Mucosa of stomach (tissue), 1 donor: ENCODE data around the gene ARF3.

Source experiments
- H3K27me3 ChIP-seq: one replicate; pipeline ENCODE4 v1.7.0; 2013; ENCODE audit warnings: mild to moderate bottlenecking, low read length; ENCODE audit not compliant: control insufficient read depth, insufficient read depth
- H3K36me3 ChIP-seq: one replicate; pipeline ENCODE4 v1.7.0; 2013; ENCODE audit warnings: low read length; ENCODE audit not compliant: control insufficient read depth, insufficient read depth
- H3K4me1 ChIP-seq: one replicate; pipeline ENCODE4 v1.7.0; 2013; ENCODE audit warnings: mild to moderate bottlenecking, low read length; ENCODE audit not compliant: control insufficient read depth, insufficient read depth
- H3K4me3 ChIP-seq: one replicate; pipeline ENCODE4 v1.7.0; 2013; ENCODE audit warnings: low read length
- H3K9ac ChIP-seq: one replicate; pipeline ENCODE4 v1.7.0; 2013; ENCODE audit warnings: mild to moderate bottlenecking, low read length, moderate library complexity
- H3K9me3 ChIP-seq: one replicate; pipeline ENCODE4 v1.7.0; 2013; ENCODE audit warnings: mild to moderate bottlenecking, low read length, moderate library complexity; ENCODE audit not compliant: control insufficient read depth
- donor health status: Pancreatic carcinoma.

The ARF3 gene

DNA sequence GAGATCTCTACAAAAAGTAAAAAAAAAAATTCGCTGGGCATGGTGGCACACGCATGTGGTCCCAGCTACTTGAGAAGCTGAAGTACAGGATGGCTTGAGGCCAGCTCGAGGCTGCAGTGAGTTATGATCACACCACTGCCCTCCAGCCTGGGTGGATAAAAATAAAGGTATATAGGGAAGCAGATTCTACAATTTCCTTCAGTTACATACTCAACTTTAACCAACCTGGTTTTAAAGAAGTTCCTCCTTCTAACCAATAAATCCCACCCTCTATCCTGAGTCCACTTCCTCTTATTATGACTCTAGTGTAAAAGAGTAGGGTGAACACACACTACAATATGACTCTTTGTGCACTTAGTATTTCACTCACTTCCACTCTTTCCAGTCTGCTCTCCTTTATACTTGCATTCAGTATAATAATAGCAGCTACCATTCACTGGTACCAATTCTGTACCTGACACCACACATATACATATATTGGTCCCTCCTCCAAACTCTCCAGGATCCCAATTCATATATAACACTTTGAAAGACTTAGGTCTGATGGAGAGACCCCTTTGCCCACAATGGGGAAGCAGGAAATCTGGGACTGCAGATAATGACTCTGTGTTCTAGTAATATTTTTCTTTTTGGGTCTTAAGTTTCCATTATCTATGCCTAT lies 2.3 kb downstream of the ARF3 start:
- Histone ChIP-seq H3K36me3 (no peaks in the 10 kb centered on the region), H3K4me3 (no peak overlapping the region), H3K9me3 (no peaks in the 10 kb centered on the region), H3K4me1 (peaks cover 17% of the 10 kb centered on the region), H3K27me3 (no peaks in the 10 kb centered on the region), H3K9ac (no peak overlapping the region)

DNA sequence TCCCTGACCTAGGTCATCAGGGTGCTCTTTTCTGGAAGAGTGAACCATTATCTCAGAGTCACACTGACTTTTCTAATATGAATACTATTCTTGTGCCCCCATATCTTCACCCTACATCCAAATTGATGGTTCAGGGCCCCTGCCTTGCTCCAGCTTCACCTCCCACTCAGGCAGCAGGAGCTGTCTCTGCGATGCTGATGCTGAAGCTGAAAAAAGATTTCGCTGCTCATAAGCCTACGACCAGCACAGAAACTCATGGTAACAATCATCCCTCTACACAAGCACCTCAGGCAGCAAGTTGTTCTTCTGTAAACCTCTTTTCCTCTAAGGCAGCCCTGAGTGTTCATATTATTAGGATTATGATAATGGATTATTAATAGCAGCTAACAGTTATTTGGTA lies 3.2 kb downstream of the ARF3 start:
- no peak overlapping the region for H3K4me3 ChIP-seq
- no peaks in the 10 kb centered on the region for H3K36me3 ChIP-seq
- H3K4me1 ChIP-seq: peaks cover 17% of the 10 kb centered on the region
- no peaks in the 10 kb centered on the region for H3K27me3 ChIP-seq
- H3K9ac ChIP-seq: no peak overlapping the region
- H3K9me3 ChIP-seq: no peaks in the 10 kb centered on the region

DNA sequence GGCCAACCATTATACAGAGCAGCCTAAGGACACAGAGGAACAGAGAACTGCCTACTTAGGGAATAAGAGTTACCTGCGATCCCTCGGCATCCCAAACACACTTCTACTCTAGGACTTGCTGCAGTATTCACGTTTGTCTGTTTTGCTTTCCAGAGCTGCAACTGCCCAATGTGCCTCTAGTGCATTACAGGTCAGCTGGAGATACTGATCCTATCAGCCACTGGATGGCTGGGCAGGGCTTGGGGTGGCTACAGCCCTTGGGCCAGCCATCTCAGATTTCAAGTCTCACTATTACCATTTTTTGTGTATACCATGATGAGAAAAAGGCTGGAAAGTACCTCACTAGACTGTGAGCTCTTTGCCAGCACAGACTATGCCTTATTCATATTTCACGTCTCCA lies 4.6 kb downstream of the ARF3 start:
- no peak overlapping the region for H3K4me3 ChIP-seq
- H3K27me3 ChIP-seq: no peaks in the 10 kb centered on the region
- no peaks in the 10 kb centered on the region for H3K9me3 ChIP-seq
- no peaks in the 10 kb centered on the region for H3K36me3 ChIP-seq
- H3K9ac ChIP-seq: no peak overlapping the region
- peaks cover 13% of the 10 kb centered on the region for H3K4me1 ChIP-seq

DNA sequence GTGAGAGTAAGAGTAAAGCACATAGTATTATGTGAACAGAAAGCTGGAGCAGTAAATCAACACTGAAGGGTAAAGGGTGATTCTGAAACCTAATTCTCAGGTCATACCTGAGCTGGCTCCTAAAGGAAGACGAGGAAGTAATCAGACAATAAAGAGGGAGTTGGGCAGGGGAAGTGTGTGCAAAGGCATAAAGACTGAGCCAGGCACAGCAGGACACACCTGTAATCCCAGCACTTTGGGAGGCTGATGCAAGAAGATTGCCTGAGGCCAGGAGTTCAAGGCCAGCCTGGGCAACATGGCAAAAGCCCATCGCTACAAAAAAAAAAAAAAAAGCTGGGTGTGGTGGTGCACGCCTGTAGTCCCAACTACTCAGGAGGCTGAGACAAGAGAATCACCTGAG lies 9.6 kb downstream of the ARF3 start:
- no peaks in the 10 kb centered on the region for H3K4me1 ChIP-seq
- no peaks in the 10 kb centered on the region for H3K36me3 ChIP-seq
- no peaks in the 10 kb centered on the region for H3K9me3 ChIP-seq
- no peaks in the 10 kb centered on the region for H3K27me3 ChIP-seq
- no peak overlapping the region for H3K9ac ChIP-seq
- no peak overlapping the region for H3K4me3 ChIP-seq

DNA sequence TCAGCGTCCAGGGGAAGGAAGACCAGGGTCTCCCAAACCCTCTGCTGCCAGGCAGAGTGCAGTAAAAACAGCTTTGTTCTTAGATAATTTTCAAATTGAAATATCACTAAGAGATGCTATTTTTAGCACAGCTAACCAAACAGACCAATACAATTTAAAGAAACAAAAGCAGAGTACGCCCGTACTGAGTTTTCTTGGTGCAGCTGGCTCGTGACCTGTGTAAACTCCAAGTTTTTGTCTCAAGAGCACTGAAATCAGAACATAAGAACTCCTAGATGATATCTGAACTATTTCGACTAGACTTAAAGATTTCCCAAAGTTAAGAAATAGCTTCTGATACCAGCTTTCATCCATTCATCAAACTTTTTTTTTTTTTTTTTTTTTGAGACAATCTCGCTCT lies 10.3 kb downstream of the ARF3 start:
- no peaks in the 10 kb centered on the region for H3K4me1 ChIP-seq
- H3K9me3 ChIP-seq: no peaks in the 10 kb centered on the region
- no peak overlapping the region for H3K9ac ChIP-seq
- H3K4me3 ChIP-seq: no peak overlapping the region
- no peaks in the 10 kb centered on the region for H3K27me3 ChIP-seq
- no peaks in the 10 kb centered on the region for H3K36me3 ChIP-seq

DNA sequence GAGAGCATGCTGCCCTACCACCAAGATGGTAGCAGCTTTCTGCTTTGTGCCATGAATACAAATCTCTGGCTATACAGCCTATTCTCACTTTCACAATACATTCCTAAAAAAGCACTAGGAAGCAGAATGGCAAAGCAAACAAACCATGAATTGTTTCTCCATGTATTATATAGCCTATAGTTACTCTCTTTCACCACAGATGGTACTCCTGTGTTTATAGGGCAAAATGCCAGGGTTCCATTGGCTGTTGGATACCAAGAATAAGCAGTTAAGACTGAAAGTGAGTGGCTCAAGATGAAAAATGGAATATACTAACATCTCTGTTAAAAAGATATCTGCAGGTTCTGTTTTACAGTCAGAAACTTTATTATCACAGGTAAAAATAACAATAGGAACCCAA lies 11.1 kb downstream of the ARF3 start:
- no peaks in the 10 kb centered on the region for H3K27me3 ChIP-seq

DNA sequence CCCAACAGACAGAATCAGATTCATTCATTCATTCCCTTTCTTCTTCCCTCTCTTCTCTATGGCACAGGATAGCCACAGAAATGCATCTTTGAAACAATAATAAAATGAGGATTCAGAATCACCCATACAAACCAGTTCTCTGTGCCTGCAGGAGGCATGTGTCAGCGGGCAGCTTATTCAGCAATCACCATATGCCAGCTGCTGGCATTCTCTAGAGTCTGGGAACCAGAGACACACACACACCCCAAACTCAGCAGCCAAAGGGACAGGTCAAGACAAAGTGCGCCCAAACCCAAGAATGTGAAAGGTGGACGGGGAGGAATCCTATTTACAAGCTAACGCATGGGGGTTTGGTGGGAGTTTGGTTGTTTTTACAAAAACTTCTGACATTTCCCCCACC lies 14.1 kb downstream of the ARF3 start:
- H3K36me3 ChIP-seq: no peaks in the 10 kb centered on the region
- no peak overlapping the region for H3K4me3 ChIP-seq
- no peak overlapping the region for H3K9ac ChIP-seq
- H3K9me3 ChIP-seq: no peaks in the 10 kb centered on the region
- no peaks in the 10 kb centered on the region for H3K4me1 ChIP-seq
- H3K27me3 ChIP-seq: no peaks in the 10 kb centered on the region

More for the DNA sequence above, 11.1 kb downstream of the ARF3 start:
- Histone ChIP-seq H3K4me3 (no peak overlapping the region), H3K9ac (no peak overlapping the region), H3K9me3 (no peaks in the 10 kb centered on the region), H3K36me3 (no peaks in the 10 kb centered on the region), H3K4me1 (no peaks in the 10 kb centered on the region)

DNA sequence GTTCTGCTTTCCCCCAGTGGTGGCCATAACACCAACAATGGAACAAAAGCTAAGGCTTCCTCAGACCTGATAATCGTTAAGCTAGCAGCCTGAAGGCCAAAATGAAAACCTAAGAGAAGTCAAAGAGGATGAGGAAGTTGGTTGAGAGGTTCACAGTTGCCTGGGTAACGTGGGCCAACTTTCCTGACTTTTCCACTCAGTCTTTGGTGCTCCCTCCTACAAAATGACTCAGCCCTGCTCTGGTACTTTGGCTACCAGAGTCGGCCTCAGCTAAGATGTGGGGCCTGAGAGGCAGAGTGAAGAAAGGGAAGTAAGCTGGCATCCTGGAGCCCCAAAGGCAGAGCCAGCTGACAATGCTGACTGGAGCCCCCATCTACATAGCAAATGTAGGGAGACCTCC lies 17.1 kb downstream of the ARF3 start:
- H3K4me1 ChIP-seq: no peaks in the 10 kb centered on the region
- no peak overlapping the region for H3K4me3 ChIP-seq
- no peak overlapping the region for H3K9ac ChIP-seq
- peaks cover 9% of the 10 kb centered on the region for H3K36me3 ChIP-seq
- H3K9me3 ChIP-seq: no peaks in the 10 kb centered on the region
- H3K27me3 ChIP-seq: no peaks in the 10 kb centered on the region

DNA sequence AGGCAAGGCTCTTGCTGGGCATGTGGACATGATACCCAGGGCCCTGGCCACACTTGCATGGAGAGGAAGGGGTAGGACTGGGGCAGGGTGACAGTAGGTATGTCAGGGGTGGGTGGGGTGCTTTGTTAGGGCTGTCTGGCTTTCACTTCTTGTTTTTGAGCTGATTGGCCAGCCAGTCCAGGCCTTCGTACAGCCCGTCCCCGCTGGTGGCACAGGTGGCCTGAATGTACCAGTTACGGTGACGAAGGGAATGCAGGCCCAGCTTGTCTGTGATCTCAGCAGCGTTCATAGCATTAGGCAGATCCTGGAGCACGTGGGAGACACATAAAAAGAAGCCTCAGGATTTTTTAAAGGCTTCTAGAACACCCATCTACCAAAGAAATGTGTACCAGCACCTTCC lies 18.5 kb downstream of the ARF3 start:
- H3K9ac ChIP-seq: no peak overlapping the region
- H3K9me3 ChIP-seq: no peaks in the 10 kb centered on the region
- H3K36me3 ChIP-seq: peaks cover 9% of the 10 kb centered on the region
- H3K4me1 ChIP-seq: no peaks in the 10 kb centered on the region
- H3K4me3 ChIP-seq: no peak overlapping the region
- H3K27me3 ChIP-seq: no peaks in the 10 kb centered on the region

DNA sequence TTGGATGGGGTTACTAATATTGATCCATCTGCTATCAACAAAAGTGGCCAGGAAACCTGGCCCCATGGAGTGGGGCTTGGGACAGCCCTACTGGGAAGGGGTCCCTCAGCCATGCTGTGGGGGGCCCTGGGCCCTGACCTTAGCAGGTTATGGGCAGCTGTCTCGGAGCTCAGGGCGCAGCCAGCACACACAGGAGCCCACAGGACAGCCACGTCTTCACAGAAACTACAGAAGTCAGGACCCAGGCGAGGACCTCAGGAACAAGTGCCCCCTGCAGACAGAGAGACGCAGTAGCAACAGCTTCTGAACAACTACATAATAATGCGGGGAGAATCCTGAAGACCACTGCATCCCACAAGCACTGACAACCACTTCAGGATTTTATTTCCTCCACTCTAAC lies 20.1 kb downstream of the ARF3 start:
- peaks cover 13% of the 10 kb centered on the region for H3K36me3 ChIP-seq
- H3K4me1 ChIP-seq: no peaks in the 10 kb centered on the region
- H3K4me3 ChIP-seq: no peak overlapping the region
- H3K9ac ChIP-seq: no peak overlapping the region
- H3K27me3 ChIP-seq: no peaks in the 10 kb centered on the region
- no peaks in the 10 kb centered on the region for H3K9me3 ChIP-seq

DNA sequence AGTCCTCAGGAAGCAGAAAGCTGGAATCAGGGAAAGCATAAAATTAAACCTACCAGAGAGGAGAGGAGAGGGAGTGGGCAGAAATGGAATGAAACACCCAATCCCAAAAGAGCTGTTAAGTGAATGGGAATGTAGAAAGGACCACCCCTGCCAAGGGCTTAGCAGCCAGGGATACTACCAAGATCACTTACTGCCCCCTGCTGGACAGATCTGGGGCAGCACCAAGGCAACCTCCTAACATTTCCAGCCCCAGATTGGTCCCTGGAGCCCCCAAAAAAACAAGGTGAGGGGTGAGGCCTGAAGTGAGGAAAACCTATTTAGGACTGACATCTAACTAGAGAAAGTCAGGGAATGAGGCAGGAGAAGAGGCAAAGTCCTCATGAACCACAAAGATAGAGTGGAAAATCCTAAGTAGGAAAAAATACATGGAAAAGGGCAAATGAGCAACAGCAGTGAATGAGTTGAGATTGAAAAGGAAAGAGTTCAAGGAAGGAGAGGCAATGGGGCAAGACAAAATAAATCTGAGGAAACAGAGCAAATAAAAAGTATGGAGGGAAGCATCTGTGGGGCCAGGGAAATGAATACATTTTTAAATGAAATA lies 20.8 kb downstream of the ARF3 start:
- H3K4me3 ChIP-seq: no peak overlapping the region
- H3K36me3 ChIP-seq: peaks cover 13% of the 10 kb centered on the region
- no peaks in the 10 kb centered on the region for H3K9me3 ChIP-seq
- no peaks in the 10 kb centered on the region for H3K4me1 ChIP-seq
- no peaks in the 10 kb centered on the region for H3K27me3 ChIP-seq
- H3K9ac ChIP-seq: no peak overlapping the region

DNA sequence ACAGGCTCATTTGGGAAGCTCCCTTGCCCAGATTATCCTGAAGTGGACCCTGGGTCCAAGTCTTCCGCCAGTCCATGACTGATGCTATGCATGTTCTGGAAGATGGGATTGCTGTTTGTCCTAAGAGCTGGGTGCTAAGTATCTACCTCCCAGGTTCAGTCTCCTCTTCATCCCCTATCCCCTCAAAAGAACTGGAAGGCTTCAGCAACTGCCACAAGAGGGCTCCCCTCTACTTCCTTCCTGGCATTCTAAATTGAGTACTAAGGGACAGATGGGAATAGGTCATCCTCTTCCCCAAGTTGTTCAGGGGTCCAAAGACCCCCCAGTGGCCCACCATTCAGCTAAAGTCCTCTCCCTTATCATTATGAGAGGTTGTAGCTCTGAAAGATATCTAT lies 23.0 kb downstream of the ARF3 start:
- Histone ChIP-seq H3K27me3 (no peaks in the 10 kb centered on the region), H3K4me3 (no peak overlapping the region), H3K36me3 (peaks cover 13% of the 10 kb centered on the region), H3K9ac (no peak overlapping the region), H3K4me1 (no peaks in the 10 kb centered on the region), H3K9me3 (no peaks in the 10 kb centered on the region)
